ENCODE results near the gene SSBP3. TPM values are rescaled to one million over a fixed set of nuclear protein-coding genes. Genes with fewer than 3 reads are reported as not detected.

Gene SSBP3
- total RNA-seq, 1 donor from 2014 or later, result 51.0 TPM

DNA sequence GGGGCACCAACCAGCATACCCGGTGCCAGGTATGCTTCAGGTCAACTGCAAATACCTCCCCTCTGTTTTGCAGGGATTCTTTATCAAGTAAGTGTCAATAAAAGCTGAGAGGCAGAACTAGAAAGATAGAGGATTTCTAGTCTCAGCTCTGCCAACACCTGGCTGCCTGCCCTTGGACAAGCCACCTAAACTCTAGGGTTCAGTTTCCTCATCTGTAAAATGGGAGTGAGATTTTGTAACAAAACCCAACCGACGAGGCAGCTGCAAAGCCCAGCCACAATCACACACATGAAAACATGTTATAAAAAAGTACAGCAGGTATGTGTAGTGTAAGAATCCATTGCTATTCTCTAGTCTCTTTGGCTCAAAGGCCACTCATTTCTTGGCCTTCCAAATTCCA, 8.2 kb downstream of the SSBP3 start:
- TF ChIP-seq, protein P1, sequence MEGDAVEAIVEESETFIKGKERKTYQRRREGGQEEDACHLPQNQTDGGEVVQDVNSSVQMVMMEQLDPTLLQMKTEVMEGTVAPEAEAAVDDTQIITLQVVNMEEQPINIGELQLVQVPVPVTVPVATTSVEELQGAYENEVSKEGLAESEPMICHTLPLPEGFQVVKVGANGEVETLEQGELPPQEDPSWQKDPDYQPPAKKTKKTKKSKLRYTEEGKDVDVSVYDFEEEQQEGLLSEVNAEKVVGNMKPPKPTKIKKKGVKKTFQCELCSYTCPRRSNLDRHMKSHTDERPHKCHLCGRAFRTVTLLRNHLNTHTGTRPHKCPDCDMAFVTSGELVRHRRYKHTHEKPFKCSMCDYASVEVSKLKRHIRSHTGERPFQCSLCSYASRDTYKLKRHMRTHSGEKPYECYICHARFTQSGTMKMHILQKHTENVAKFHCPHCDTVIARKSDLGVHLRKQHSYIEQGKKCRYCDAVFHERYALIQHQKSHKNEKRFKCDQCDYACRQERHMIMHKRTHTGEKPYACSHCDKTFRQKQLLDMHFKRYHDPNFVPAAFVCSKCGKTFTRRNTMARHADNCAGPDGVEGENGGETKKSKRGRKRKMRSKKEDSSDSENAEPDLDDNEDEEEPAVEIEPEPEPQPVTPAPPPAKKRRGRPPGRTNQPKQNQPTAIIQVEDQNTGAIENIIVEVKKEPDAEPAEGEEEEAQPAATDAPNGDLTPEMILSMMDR (IDR thresholded peaks at IDR 0.05), result no peak
- Histone ChIP-seq H3K4me3 (no peak overlapping the region), H3K9me3 (no peaks in the 10 kb centered on the region), H3K27ac (peak overlapping the region in 1 of 2 donors; percentile 66), H3K4me1 (peaks cover 0 to 31% of the 10 kb centered on the region in 2 donors), H3K27me3 (no peaks in the 10 kb centered on the region), H3K36me3 (peaks cover 19 to 70% of the 10 kb centered on the region in 2 donors)
- intact Hi-C loops (cut with DNase I), result no loop called here
- no peak for DNase-seq (ENCODE audit: low spot score in 2 of 2)

DNA sequence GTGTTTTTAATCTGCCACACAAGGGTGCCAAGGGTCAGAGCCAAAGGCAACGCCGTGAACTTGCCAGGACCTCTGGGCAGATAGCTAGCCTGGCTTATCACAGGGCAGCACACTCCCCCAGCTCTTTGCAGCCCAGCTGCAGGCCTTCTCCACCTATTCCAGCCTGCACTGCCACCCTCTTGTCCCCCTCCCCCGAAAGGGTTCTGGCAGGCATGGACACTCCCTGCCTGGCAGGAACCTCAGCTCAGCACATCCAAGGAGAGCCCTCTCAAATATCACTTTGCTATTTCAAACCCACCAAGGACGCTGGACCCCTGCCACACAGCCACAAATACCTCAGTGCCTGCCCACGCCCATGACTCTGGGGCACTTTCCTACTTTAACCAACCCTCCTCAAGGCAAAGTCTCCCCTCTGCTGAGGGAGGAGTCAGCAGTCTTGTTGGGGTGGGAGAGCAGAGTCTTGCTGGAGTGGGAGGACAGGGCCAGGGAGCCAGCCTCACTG, 9.1 kb downstream of the SSBP3 start:
- no peak for DNase-seq (ENCODE audit: low spot score in 2 of 2)
- Histone ChIP-seq H3K4me3 (no peak overlapping the region), H3K27ac (peak overlapping the region; percentile 53 to 66), H3K4me1 (peaks cover 0 to 22% of the 10 kb centered on the region in 2 donors), H3K36me3 (peaks cover 26 to 74% of the 10 kb centered on the region in 2 donors), H3K9me3 (no peaks in the 10 kb centered on the region), H3K27me3 (no peaks in the 10 kb centered on the region)
- intact Hi-C loops (cut with DNase I), result no loop called here
- TF ChIP-seq, protein P1 (IDR thresholded peaks at IDR 0.05), result no peak

DNA sequence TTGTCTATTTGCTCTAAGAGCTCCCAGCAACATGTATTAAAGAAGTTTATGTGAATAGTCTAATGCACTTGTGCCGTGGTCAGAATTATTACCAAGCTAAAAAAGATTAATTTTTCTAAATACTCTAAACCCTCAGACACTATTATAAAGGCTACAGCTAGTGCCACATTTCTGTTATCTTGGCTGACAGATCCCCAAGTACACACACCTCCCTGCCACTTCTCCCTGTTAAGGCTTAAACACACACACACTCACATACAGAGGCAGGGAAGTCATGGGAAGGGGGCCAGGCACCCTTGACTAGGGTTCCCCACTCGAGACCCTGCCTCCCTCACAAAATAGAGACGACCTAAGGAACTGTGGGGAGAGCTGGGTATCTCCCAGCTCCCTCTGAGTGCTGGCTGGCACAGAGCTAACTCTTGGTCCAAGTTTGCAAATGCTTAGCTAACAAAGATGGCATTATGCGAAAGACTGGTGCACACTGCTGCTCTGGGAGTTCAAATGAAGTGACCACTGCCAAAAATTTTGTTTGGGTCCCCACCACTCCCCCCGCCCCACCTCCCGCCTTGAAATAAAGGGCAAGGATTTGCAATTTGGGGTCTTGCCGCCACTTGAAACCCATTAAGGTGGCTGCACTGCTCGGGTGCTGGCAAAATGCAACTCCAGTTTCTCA, 9.8 kb downstream of the SSBP3 start:
- Histone ChIP-seq H3K36me3 (peaks cover 26 to 74% of the 10 kb centered on the region in 2 donors), H3K9me3 (no peaks in the 10 kb centered on the region), H3K27me3 (no peaks in the 10 kb centered on the region), H3K4me3 (no peak overlapping the region), H3K4me1 (peaks cover 0 to 15% of the 10 kb centered on the region in 2 donors), H3K27ac (peak overlapping the region; percentile 60 to 66)
- DNase-seq (ENCODE audit: low spot score in 2 of 2), result no peak
- intact Hi-C loops (cut with DNase I), result no loop called here
- TF ChIP-seq, protein P1 (IDR thresholded peaks at IDR 0.05), result no peak

DNA sequence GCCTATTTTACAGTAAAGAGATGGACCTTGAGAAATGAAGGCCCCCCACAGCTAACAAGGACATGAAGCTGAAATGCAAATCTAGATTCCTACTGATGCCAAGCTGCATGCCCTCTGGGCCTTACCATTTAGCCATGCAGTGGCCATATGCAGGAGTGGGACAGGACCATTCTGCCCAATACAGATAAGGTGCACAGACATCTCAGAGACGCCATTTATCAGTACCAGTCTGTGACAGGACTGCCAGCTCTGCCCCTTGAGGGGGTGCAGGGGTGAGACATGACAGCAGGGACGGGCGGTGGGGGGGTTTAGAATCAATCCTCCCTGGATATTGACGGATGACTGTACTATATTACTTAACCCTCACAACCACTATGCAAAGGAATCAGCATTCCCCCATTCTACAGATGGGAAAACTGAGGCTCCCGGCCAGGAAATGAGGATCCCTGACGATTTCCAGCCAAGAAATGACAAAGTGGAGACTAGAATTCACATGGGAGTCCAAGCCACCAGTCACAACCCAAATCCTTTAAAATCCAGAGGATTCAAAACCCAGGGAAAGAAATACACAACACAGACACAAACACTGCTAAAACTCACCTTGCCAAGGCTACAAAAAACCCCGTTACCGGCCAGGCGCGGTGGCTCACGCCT, 10.8 kb downstream of the SSBP3 start:
- TF ChIP-seq, protein P1 (IDR thresholded peaks at IDR 0.05), result no peak
- H3K27ac ChIP-seq, result no peak overlapping the region
- intact Hi-C loops (cut with DNase I), result no loop called here
- DNase-seq (ENCODE audit: low spot score in 2 of 2), result no peak
- no peaks in the 10 kb centered on the region for H3K27me3 ChIP-seq
- peaks cover 0 to 12% of the 10 kb centered on the region in 2 donors for H3K4me1 ChIP-seq
- peaks cover 30 to 71% of the 10 kb centered on the region in 2 donors for H3K36me3 ChIP-seq
- no peaks in the 10 kb centered on the region for H3K9me3 ChIP-seq
- H3K4me3 ChIP-seq, result no peak overlapping the region

DNA sequence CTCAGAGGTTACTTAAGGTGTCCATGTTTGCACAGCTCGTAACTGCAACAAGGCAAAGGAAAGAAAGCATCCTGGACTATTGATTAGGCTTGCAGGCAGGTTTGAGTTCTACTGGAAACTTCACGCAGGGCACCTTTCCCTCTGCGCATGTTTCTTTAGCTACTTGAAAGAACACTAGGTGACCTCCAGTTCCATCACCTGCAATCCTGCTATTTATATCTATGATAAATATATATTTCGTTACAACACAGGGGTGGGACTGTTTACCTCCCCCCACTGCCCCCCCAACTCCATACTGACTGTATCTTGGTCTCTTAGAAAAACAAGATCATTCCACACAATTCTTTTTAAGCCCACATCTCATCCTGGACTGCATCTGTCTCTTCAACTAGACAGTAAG, 12.1 kb downstream of the SSBP3 start:
- Histone ChIP-seq H3K9me3 (no peaks in the 10 kb centered on the region), H3K27me3 (no peaks in the 10 kb centered on the region), H3K4me1 (peaks cover 0 to 12% of the 10 kb centered on the region in 2 donors), H3K4me3 (no peak overlapping the region), H3K36me3 (peaks cover 33 to 65% of the 10 kb centered on the region in 2 donors), H3K27ac (no peak overlapping the region)
- DNase-seq (ENCODE audit: low spot score in 2 of 2), result no peak
- intact Hi-C loops (cut with DNase I), result no loop called here
- TF ChIP-seq, protein P1 (IDR thresholded peaks at IDR 0.05), result no peak
